K562 (cell line): ENCODE data around the gene NCKAP1.

Experiments used
- CTCF ChIP-seq, 3 experiments: IDR thresholded peaks in 2 of 3; conservative IDR thresholded peaks in 1 of 3; 2 replicates each; pipeline ENCODE4 v1.5.1; 2011 to 2012; ENCODE audit warnings: low read length in 3 of 3, mild to moderate bottlenecking in 3 of 3, control low read depth in 2 of 3, improper control_type of control experiment in 1 of 3, inconsistent platforms in 1 of 3, low read depth in 1 of 3, mixed read lengths in 1 of 3, moderate library complexity in 1 of 3; ENCODE audit not compliant: insufficient read depth in 2 of 3
- ELK1 ChIP-seq: sonication (generic); formaldehyde crosslinking; IDR thresholded peaks from 2 replicates; pipeline ENCODE4 v1.8.1; 2022; ENCODE audit warnings: missing genetic modification reagents
- STAT5B ChIP-seq: fragments of 250-450 bp; sonication (Bioruptor Pico); IDR thresholded peaks from 2 replicates; pipeline ENCODE4 v1.8.0; 2021; ENCODE audit warnings: mild to moderate bottlenecking, inconsistent platforms
- TF ChIP-seq, protein P1 (sequence below): fragments of 450-650 bp; IDR thresholded peaks from 2 replicates; pipeline ENCODE4 v1.6.1; 2016
- TF ChIP-seq, protein P2 (sequence below): fragments of 250-450 bp; sonication (Bioruptor Pico); IDR thresholded peaks from 2 replicates; pipeline ENCODE4 v1.8.0; 2022; ENCODE audit warnings: moderate library complexity, mild to moderate bottlenecking, inconsistent platforms

GRCh38 chr2:182862091-182862490 is 176.2 kb downstream of the NCKAP1 start:
- TF ChIP-seq, protein P1, sequence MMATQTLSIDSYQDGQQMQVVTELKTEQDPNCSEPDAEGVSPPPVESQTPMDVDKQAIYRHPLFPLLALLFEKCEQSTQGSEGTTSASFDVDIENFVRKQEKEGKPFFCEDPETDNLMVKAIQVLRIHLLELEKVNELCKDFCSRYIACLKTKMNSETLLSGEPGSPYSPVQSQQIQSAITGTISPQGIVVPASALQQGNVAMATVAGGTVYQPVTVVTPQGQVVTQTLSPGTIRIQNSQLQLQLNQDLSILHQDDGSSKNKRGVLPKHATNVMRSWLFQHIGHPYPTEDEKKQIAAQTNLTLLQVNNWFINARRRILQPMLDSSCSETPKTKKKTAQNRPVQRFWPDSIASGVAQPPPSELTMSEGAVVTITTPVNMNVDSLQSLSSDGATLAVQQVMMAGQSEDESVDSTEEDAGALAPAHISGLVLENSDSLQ, result no peak
- TF ChIP-seq CTCF (IDR thresholded peaks at IDR 0.05 in 2 of 3, conservative IDR thresholded peaks at IDR 0.05 in 1 of 3; ENCODE audit: insufficient read depth in 2 of 3, low read depth in 1 of 3, low read length in 3 of 3) (no peak), STAT5B (CRISPR knock-in tag) (no peak), ELK1 (CRISPR knock-in tag) (no peak)
- TF ChIP-seq, protein P2, sequence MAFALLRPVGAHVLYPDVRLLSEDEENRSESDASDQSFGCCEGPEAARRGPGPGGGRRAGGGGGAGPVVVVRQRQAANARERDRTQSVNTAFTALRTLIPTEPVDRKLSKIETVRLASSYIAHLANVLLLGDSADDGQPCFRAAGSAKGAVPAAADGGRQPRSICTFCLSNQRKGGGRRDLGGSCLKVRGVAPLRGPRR, result no peak
